Measurements from ENCODE around the gene PTGS1. TPM values are rescaled to one million over a fixed set of nuclear protein-coding genes. Genes with fewer than 3 reads are reported as not detected.
"Not testable (repeated sequence)": the region's sequence is repeated elsewhere in the genome, so short reads cannot be mapped to it uniquely, and the experiment has no call there.

The PTGS1 gene
- total RNA-seq, 1 experiment from 2014 or later, result 61.2 TPM

DNA sequence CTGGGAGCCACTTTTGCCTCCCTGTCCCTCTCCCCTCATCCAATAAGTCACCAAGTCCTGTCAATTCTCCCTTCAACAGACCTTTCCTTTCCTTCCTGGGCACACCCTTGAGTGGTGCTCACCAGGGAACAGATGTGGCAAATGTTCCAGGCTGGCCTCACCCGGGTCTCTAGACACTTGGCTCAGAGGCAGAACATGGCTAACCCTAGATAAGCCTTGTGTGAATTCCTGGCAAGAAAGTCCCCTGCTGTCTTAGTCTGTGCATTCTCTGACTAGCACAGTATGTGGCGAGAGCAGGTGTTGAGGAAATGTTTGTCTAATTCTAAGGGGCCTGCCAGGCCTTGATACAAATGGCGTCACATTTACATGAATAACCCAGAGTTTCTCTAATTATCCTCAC is 41.2 kb upstream of the PTGS1 start:
- no peak for TF ChIP-seq TCF7L2 (IDR thresholded peaks at IDR 0.05; ENCODE audit: low read depth, low read length)
- TF ChIP-seq SIN3A (IDR thresholded peaks at IDR 0.05; ENCODE audit: borderline replicate concordance, insufficient read depth, low read depth, low read length), result no peak
- TF ChIP-seq POLR2AphosphoS5 (IDR thresholded peaks at IDR 0.05; ENCODE audit: low read depth, low read length), result no peak
- TF ChIP-seq, protein P1, sequence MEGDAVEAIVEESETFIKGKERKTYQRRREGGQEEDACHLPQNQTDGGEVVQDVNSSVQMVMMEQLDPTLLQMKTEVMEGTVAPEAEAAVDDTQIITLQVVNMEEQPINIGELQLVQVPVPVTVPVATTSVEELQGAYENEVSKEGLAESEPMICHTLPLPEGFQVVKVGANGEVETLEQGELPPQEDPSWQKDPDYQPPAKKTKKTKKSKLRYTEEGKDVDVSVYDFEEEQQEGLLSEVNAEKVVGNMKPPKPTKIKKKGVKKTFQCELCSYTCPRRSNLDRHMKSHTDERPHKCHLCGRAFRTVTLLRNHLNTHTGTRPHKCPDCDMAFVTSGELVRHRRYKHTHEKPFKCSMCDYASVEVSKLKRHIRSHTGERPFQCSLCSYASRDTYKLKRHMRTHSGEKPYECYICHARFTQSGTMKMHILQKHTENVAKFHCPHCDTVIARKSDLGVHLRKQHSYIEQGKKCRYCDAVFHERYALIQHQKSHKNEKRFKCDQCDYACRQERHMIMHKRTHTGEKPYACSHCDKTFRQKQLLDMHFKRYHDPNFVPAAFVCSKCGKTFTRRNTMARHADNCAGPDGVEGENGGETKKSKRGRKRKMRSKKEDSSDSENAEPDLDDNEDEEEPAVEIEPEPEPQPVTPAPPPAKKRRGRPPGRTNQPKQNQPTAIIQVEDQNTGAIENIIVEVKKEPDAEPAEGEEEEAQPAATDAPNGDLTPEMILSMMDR (IDR thresholded peaks at IDR 0.05), result no peak
- no peak for TF ChIP-seq REST (IDR thresholded peaks at IDR 0.05; ENCODE audit: insufficient read depth in 1 of 2, low read depth in 2 of 2, low read length in 1 of 2)
- H3K4me3 ChIP-seq (ENCODE audit: low read depth in 2 of 2, low read length in 2 of 2), result no peak overlapping the region
- no TSS peak for BruUV-seq (replicated peaks)
- ChIA-PET CTCF (no interaction called here), POLR2A (no interaction called here)
- H3K27ac ChIP-seq (ENCODE audit: low read length), result no peak overlapping the region
- no peak for DNase-seq (ENCODE audit: low read depth, low spot score)
- intact Hi-C loops (cut with micrococcal nuclease; ENCODE audit: unreplicated experiment), result no loop called here
- in situ Hi-C loops (cut with HindIII; ENCODE audit: low pct_unique_long_range_greater_than_20kb, low sequenced_read_pairs), result no loop called here
- peaks cover 2% of the 10 kb centered on the region; the same call in 1 of the 2 replicates for H3K36me3 ChIP-seq (ENCODE audit: control insufficient read depth, insufficient read depth, low read length)
- H3K27me3 ChIP-seq (ENCODE audit: control insufficient read depth, insufficient read depth, low read length), result no peaks in the 10 kb centered on the region
- no peaks in the 10 kb centered on the region for H3K9me3 ChIP-seq (ENCODE audit: control insufficient read depth, insufficient read depth, low read depth, low read length)
- ATAC-seq, result no peak
- no peaks in the 10 kb centered on the region for H3K4me1 ChIP-seq (ENCODE audit: control insufficient read depth, insufficient read depth, low read length)

GRCh38 chr9:122330466-122330865 is 40.4 kb upstream of the PTGS1 start:
- intact Hi-C loops (cut with micrococcal nuclease; ENCODE audit: unreplicated experiment); POLR2A ChIA-PET; H3K9me3 ChIP-seq (ENCODE audit: control insufficient read depth, insufficient read depth, low read depth, low read length); ATAC-seq; BruUV-seq (replicated peaks); H3K27me3 ChIP-seq (ENCODE audit: control insufficient read depth, insufficient read depth, low read length); H3K4me3 ChIP-seq (ENCODE audit: low read depth in 2 of 2, low read length in 2 of 2); H3K4me1 ChIP-seq (ENCODE audit: control insufficient read depth, insufficient read depth, low read length); in situ Hi-C loops (cut with HindIII; ENCODE audit: low pct_unique_long_range_greater_than_20kb, low sequenced_read_pairs); H3K36me3 ChIP-seq (ENCODE audit: control insufficient read depth, insufficient read depth, low read length); H3K27ac ChIP-seq (ENCODE audit: low read length); CTCF ChIA-PET; DNase-seq (ENCODE audit: low read depth, low spot score): not testable (repeated sequence)

- TF ChIP-seq POLR2AphosphoS5 (IDR thresholded peaks at IDR 0.05; ENCODE audit: low read depth, low read length), result no peak
- TF ChIP-seq, protein P1 (IDR thresholded peaks at IDR 0.05), result no peak
- TF ChIP-seq SIN3A (IDR thresholded peaks at IDR 0.05; ENCODE audit: borderline replicate concordance, insufficient read depth, low read depth, low read length), result no peak
- TF ChIP-seq REST (IDR thresholded peaks at IDR 0.05; ENCODE audit: insufficient read depth in 1 of 2, low read depth in 2 of 2, low read length in 1 of 2), result no peak
- TF ChIP-seq TCF7L2 (IDR thresholded peaks at IDR 0.05; ENCODE audit: low read depth, low read length), result no peak
- 0 out of 2 replicates have a peak, but pooled peaks cover 2% of the 10 kb centered on the region for H3K36me3 ChIP-seq (ENCODE audit: control insufficient read depth, insufficient read depth, low read length)
- intact Hi-C loops (cut with micrococcal nuclease; ENCODE audit: unreplicated experiment) (no loop called here), in situ Hi-C loops (cut with HindIII; ENCODE audit: low pct_unique_long_range_greater_than_20kb, low sequenced_read_pairs) (no loop called here)
- ChIA-PET CTCF (no interaction called here), POLR2A (no interaction called here)
- ATAC-seq (no peak), DNase-seq (ENCODE audit: low read depth, low spot score) (no peak)
- no peaks in the 10 kb centered on the region for H3K9me3 ChIP-seq (ENCODE audit: control insufficient read depth, insufficient read depth, low read depth, low read length)
- no peaks in the 10 kb centered on the region for H3K27me3 ChIP-seq (ENCODE audit: control insufficient read depth, insufficient read depth, low read length)
- BruUV-seq (replicated peaks), result no TSS peak
- H3K27ac ChIP-seq (ENCODE audit: low read length), result no peak overlapping the region
- H3K4me3 ChIP-seq (ENCODE audit: low read depth in 2 of 2, low read length in 2 of 2), result no peak overlapping the region
- H3K4me1 ChIP-seq (ENCODE audit: control insufficient read depth, insufficient read depth, low read length), result no peaks in the 10 kb centered on the region
These were observed 39.3 kb upstream of the PTGS1 start for GRCh38 chr9:122331523-122331927.
